A549 (cell line): ENCODE measurements around the gene KCNMA1. TPM values are rescaled to one million over a fixed set of nuclear protein-coding genes. Genes with fewer than 3 reads are reported as not detected.

ENCODE experiments used
- ATAC-seq, 2 experiments: fragments of 200-7000 bp in 1 of 2; fragments of >200 bp in 1 of 2; cut with Nextera tagmentation in 1 of 2; cut with Tn5 transposase in 1 of 2; 3 replicates each; pipeline versions ENCODE4 v1.8.0 to v1.9.1; 2018 to 2020; ENCODE audit warnings: mild to moderate bottlenecking in 1 of 2, moderate library complexity in 1 of 2
- CTCF ChIA-PET: fragments of 300-600 bp; sonication (Branson Sonifier 250); formaldehyde crosslinking; extraction: SDS; loops from one replicate; lab custom pipeline; 2021; ENCODE audit warnings: antibody characterized with exemption, inconsistent platforms; lab: Yijun Ruan, JAX
- POLR2A ChIA-PET: fragments of 350-600 bp; formaldehyde crosslinking; extraction: SDS; loops from one replicate; lab custom pipeline; 2021; ENCODE audit warnings: antibody characterized with exemption, inconsistent platforms; lab: Yijun Ruan, JAX
- DNase-seq, 2 experiments: peaks; one replicate each; pipeline versions ENCODE4 v3.0.0 to v3.0.0-alpha.2; 2011 to 2016; ENCODE audit warnings: low read depth in 1 of 2, low spot score in 1 of 2
- FAIRE-seq: peaks from 2 replicates; lab custom pipeline; 2011; peaks lifted over from hg19 to GRCh38; lab: Jason Lieb, UNC
- H3K27ac ChIP-seq, 2 experiments: fragments of >200 bp; sonication (Bioruptor Twin); formaldehyde crosslinking; 3 replicates each; pipeline ENCODE4 v1.5.1; 2016 to 2017
- H3K4me1 ChIP-seq: fragments of >200 bp; sonication (Bioruptor Twin); formaldehyde crosslinking; 3 replicates; pipeline ENCODE4 v1.6.1; 2016
- H3K4me2 ChIP-seq: fragments of >200 bp; sonication (Bioruptor Twin); formaldehyde crosslinking; 3 replicates; pipeline ENCODE4 v1.6.1; 2016
- H3K4me3 ChIP-seq: fragments of >200 bp; sonication (Bioruptor Twin); formaldehyde crosslinking; 3 replicates; pipeline ENCODE4 v1.5.1; 2016
- H3K9me3 ChIP-seq: fragments of >200 bp; sonication (Bioruptor Twin); formaldehyde crosslinking; 3 replicates; pipeline ENCODE4 v1.6.1; 2016
- BHLHE40 ChIP-seq: IDR thresholded peaks from 2 replicates; pipeline ENCODE4 v1.6.1; 2012; ENCODE audit warnings: low read depth, low read length, inconsistent platforms
- CBX8 ChIP-seq: fragments of 200-600 bp; sonication (generic); IDR thresholded peaks from 2 replicates; pipeline ENCODE4 v1.6.1; 2016
- CEBPB ChIP-seq, 2 experiments: fragments of >200 bp in 1 of 2; sonication (Bioruptor Twin) in 1 of 2; formaldehyde crosslinking in 1 of 2; IDR thresholded peaks; 2 replicates each; pipeline ENCODE4 v1.6.1; 2012 to 2016
- E2F6 ChIP-seq: IDR thresholded peaks from 2 replicates; pipeline ENCODE4 v1.6.1; 2012; ENCODE audit warnings: low read depth, borderline replicate concordance
- EP300 ChIP-seq, 2 experiments: fragments of >200 bp; sonication (Bioruptor Twin); formaldehyde crosslinking; IDR thresholded peaks; 2 replicates in 1 of 2; 3 replicates in 1 of 2; pipeline ENCODE4 v1.6.1; 2016 to 2017
- ESRRA ChIP-seq: fragments of 150-350 bp; IDR thresholded peaks from 2 replicates; pipeline ENCODE4 v1.6.1; 2014; ENCODE audit warnings: mild to moderate bottlenecking, low read length, borderline replicate concordance
- FOSB ChIP-seq: fragments of 250-450 bp; sonication (Bioruptor Pico); IDR thresholded peaks from 2 replicates; pipeline ENCODE4 v1.5.0; 2020; ENCODE audit warnings: mild to moderate bottlenecking, moderate library complexity
- HDAC2 ChIP-seq: fragments of 200-600 bp; sonication (generic); IDR thresholded peaks from 2 replicates; pipeline ENCODE4 v1.6.1; 2016
- JUN ChIP-seq, 2 experiments: fragments of >200 bp; sonication (Bioruptor Twin); formaldehyde crosslinking; IDR thresholded peaks; 2 replicates in 1 of 2; 3 replicates in 1 of 2; pipeline ENCODE4 v1.6.1; 2016 to 2017
- KDM5A ChIP-seq: fragments of 200-600 bp; sonication (generic); IDR thresholded peaks from 2 replicates; pipeline ENCODE4 v1.6.1; 2016; ENCODE audit warnings: antibody characterized with exemption, mild to moderate bottlenecking
- MYC ChIP-seq: IDR thresholded peaks from 2 replicates; pipeline ENCODE4 v1.6.1; 2012; ENCODE audit warnings: mild to moderate bottlenecking, inconsistent platforms, low read length, improper control_type of control experiment, borderline replicate concordance
- NFE2L2 ChIP-seq: fragments of 150-350 bp; conservative IDR thresholded peaks from 2 replicates; pipeline ENCODE4 v1.6.1; 2014; ENCODE audit warnings: low read length
- NR3C1 ChIP-seq: fragments of >200 bp; sonication (Bioruptor Twin); formaldehyde crosslinking; IDR thresholded peaks from 3 replicates; pipeline ENCODE4 v1.6.1; 2017
- POLR2A ChIP-seq: IDR thresholded peaks from 2 replicates; pipeline ENCODE4 v1.6.1; 2012; ENCODE audit warnings: mild to moderate bottlenecking, low read length
- RAD21 ChIP-seq, 2 experiments: fragments of >200 bp in 1 of 2; sonication (Bioruptor Twin) in 1 of 2; formaldehyde crosslinking in 1 of 2; IDR thresholded peaks in 1 of 2; conservative IDR thresholded peaks in 1 of 2; 2 replicates in 1 of 2; 3 replicates in 1 of 2; pipeline ENCODE4 v1.6.1; 2012 to 2018; ENCODE audit warnings: inconsistent platforms in 1 of 2
- RCOR1 ChIP-seq: fragments of 150-350 bp; IDR thresholded peaks from 2 replicates; pipeline ENCODE4 v1.6.1; 2014; ENCODE audit warnings: antibody characterized with exemption, low read length, low read depth
- REST ChIP-seq: fragments of 200-600 bp; sonication (generic); IDR thresholded peaks from 2 replicates; pipeline ENCODE4 v1.6.1; 2016; ENCODE audit warnings: antibody characterized with exemption, mild to moderate bottlenecking, moderate library complexity
- SREBF2 ChIP-seq: fragments of 450-650 bp; IDR thresholded peaks from 2 replicates; pipeline ENCODE4 v1.6.1; 2014; ENCODE audit warnings: mild to moderate bottlenecking, moderate library complexity
- TFCP2L1 ChIP-seq: fragments of 250-450 bp; sonication (Bioruptor Pico); IDR thresholded peaks from 2 replicates; pipeline ENCODE4 v1.5.0; 2021; ENCODE audit warnings: mild to moderate bottlenecking
- USF2 ChIP-seq: fragments of 450-650 bp; IDR thresholded peaks from 2 replicates; pipeline ENCODE4 v1.6.1; 2014; ENCODE audit warnings: antibody characterized with exemption
- WGBS: methylation state at CpG from one replicate; pipeline ENCODE4 v1.1.6; 2017; ENCODE audit errors: missing lambda C conversion rate; 5-methylcytosine and 5-hydroxymethylcytosine counted together
- polyA plus RNA-seq, 4 experiments: library from polyadenylated mRNA; depleted of rRNA in 3 of 4; stranded (reverse); fragments of >200 nt; fragmentation: RNase III in 1 of 4; extraction: RNeasy Plus Mini Kit Qiagen cat#74134 plus additional on column Dnase treatment in 1 of 4; gene quantifications; 2 replicates in 3 of 4; 3 replicates in 1 of 4; pipeline ENCODE4 v1.2.3, GENCODE V29; 2011 to 2017
- TF ChIP-seq, protein P1 (sequence below): fragments of >200 bp; sonication (Bioruptor Twin); formaldehyde crosslinking; IDR thresholded peaks from 3 replicates; pipeline ENCODE4 v1.5.1; 2016
- TF ChIP-seq, protein P2 (sequence below): IDR thresholded peaks from 2 replicates; pipeline ENCODE4 v1.6.1; 2012

The KCNMA1 gene
- polyA plus RNA-seq, 2 of the 4 experiments (the other 2 are of a cell fraction) = 14.9 to 30.6 TPM

DNA sequence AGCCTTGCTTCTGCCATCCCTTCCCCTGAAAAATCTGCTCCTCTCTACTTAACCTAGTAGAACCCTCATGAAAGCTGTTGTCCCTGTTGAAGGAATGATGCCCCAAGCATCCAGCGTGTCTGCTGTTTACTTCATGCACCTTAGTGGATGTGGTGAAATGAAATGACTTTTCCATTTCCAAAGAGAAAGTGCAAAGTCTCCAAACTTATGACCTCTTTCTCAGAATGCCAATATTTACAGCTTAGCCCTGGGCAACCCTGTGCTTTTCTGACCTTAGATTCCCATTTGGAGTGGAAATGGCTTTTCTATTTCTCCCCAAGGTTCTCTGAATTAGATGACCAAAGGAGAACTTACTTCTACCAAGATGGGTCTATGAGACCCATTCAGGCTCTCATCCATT, 256.9 kb downstream of the KCNMA1 start:
- FAIRE-seq = no peak
- Histone ChIP-seq H3K4me1 (peaks cover 9% of the 10 kb centered on the region; the same call in 1 of the 3 replicates), H3K4me2 (no peak overlapping the region), H3K27ac (no peak overlapping the region), H3K4me3 (no peak overlapping the region), H3K9me3 (no peaks in the 10 kb centered on the region)
- no peak for DNase-seq
- ChIA-PET CTCF (interaction anchor here (1.5 to 4.9 kb wide), 3 partner anchors 10 to 207 kb away, joined by 5 to 24 read pairs (median 7); no protein-coding TSS in a partner anchor), POLR2A (no interaction called here)
- ATAC-seq = no peak
- 85% methylated on average over 1 of the region's 1 CpG for WGBS
- TF ChIP-seq SREBF2 (no peak), TFCP2L1 (CRISPR knock-in tag) (no peak), NFE2L2 (no peak), CBX8 (no peak), NR3C1 (no peak), BHLHE40 (no peak), CEBPB (IDR thresholded peaks at IDR 0.05) (no peak), POLR2A (no peak), ESRRA (no peak), FOSB (no peak), RAD21 (conservative IDR thresholded peaks at IDR 0.05 in 1 of 2, IDR thresholded peaks at IDR 0.05 in 1 of 2) (no peak), MYC (no peak), HDAC2 (no peak), KDM5A (no peak)
- TF ChIP-seq, protein P1, sequence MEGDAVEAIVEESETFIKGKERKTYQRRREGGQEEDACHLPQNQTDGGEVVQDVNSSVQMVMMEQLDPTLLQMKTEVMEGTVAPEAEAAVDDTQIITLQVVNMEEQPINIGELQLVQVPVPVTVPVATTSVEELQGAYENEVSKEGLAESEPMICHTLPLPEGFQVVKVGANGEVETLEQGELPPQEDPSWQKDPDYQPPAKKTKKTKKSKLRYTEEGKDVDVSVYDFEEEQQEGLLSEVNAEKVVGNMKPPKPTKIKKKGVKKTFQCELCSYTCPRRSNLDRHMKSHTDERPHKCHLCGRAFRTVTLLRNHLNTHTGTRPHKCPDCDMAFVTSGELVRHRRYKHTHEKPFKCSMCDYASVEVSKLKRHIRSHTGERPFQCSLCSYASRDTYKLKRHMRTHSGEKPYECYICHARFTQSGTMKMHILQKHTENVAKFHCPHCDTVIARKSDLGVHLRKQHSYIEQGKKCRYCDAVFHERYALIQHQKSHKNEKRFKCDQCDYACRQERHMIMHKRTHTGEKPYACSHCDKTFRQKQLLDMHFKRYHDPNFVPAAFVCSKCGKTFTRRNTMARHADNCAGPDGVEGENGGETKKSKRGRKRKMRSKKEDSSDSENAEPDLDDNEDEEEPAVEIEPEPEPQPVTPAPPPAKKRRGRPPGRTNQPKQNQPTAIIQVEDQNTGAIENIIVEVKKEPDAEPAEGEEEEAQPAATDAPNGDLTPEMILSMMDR = no peak
- TF ChIP-seq, protein P2, sequence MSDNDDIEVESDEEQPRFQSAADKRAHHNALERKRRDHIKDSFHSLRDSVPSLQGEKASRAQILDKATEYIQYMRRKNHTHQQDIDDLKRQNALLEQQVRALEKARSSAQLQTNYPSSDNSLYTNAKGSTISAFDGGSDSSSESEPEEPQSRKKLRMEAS = no peak

- Histone ChIP-seq H3K4me1 (peaks cover 9% of the 10 kb centered on the region; the same call in 1 of the 3 replicates), H3K4me3 (no peak overlapping the region), H3K9me3 (no peaks in the 10 kb centered on the region), H3K27ac (no peak overlapping the region)
- no peak for DNase-seq
- POLR2A ChIA-PET = no interaction called here
- 90% methylated on average over 3 of the region's 3 CpGs for WGBS
- CTCF ChIA-PET = interaction anchor here (1.5 to 4.9 kb wide), 3 partner anchors 10 to 207 kb away, joined by 5 to 24 read pairs (median 7); no protein-coding TSS in a partner anchor
- ATAC-seq = no peak
- TF ChIP-seq E2F6 (no peak), JUN (IDR thresholded peaks at IDR 0.05) (no peak), KDM5A (no peak), REST (no peak), ESRRA (no peak), EP300 (IDR thresholded peaks at IDR 0.05) (no peak), RCOR1 (no peak), FOSB (no peak), NFE2L2 (no peak), USF2 (no peak)
- TF ChIP-seq, all 56 proteins: peak for 0
- FAIRE-seq = no peak
- no peak overlapping the region for H3K4me2 ChIP-seq
Measured at GRCh38 chr10:77380191-77380590, 257.4 kb downstream of the KCNMA1 start.
